Measurements from ENCODE around the gene SOCS1.
A peak's percentile ranks its signal among the peaks of the same experiment; 100 is the strongest.

Gene SOCS1

GRCh38 chr16:11264155-11264832 lies 8.3 kb upstream of the SOCS1 start:
- Histone ChIP-seq H3K9me3 (ENCODE audit: control insufficient read depth, insufficient read depth, low read length) (no peaks in the 10 kb centered on the region), H3K9me2 (replicated peaks; ENCODE audit: control insufficient read depth, low read length) (no peaks in the 10 kb centered on the region), H3K27me3 (ENCODE audit: control insufficient read depth, low read length) (no peaks in the 10 kb centered on the region), H3K79me2 (ENCODE audit: control insufficient read depth, low read length) (no peaks in the 10 kb centered on the region), H3K4me2 (ENCODE audit: low read length) (peak overlapping the region; percentile 45), H3K4me3 (ENCODE audit: low read length) (peak overlapping the region; percentile 14), H4K20me1 (ENCODE audit: control insufficient read depth, insufficient read depth, low read depth, low read length) (no peaks in the 10 kb centered on the region), H3K36me3 (ENCODE audit: control insufficient read depth, low read length) (no peaks in the 10 kb centered on the region), H3K4me1 (ENCODE audit: control insufficient read depth, low read length) (peaks cover 22% of the 10 kb centered on the region), H3K27ac (ENCODE audit: low read depth, low read length) (no peak overlapping the region), H3F3A (ENCODE audit: control insufficient read depth, insufficient read depth) (no peaks in the 10 kb centered on the region)
- TF ChIP-seq EZH2phosphoT487 (IDR thresholded peaks at IDR 0.05; ENCODE audit: borderline replicate concordance, low read length), result no peak
- TF ChIP-seq CTCF (IDR thresholded peaks at IDR 0.05; ENCODE audit: low read depth, low read length, poor library complexity, severe bottlenecking), result no peak

DNA sequence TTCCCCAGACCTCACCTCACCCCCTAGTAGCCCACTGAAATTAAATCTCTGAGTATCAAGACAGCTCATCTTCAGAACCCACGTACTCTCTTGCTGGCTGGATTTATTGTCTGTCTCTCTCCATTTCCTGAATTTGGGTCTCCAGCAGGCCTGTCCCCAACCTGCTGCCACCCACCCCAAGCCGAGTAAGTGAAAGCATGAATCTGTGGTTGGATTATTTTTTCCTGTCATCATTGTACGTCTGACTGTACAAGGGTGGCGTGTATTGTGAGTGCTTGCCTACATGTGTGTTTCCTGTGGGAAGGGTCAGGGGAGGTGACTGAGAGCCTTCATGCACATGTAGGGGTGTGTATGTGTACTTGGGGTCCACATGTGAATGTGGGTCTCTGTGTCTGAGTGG lies 7.7 kb upstream of the SOCS1 start:
- Histone ChIP-seq H3K36me3 (ENCODE audit: control insufficient read depth, low read length) (no peaks in the 10 kb centered on the region), H3K4me3 (ENCODE audit: low read length) (peak overlapping the region; percentile 14), H3K4me1 (ENCODE audit: control insufficient read depth, low read length) (peaks cover 25% of the 10 kb centered on the region), H3K9me3 (ENCODE audit: control insufficient read depth, insufficient read depth, low read length) (no peaks in the 10 kb centered on the region), H3K9me2 (replicated peaks; ENCODE audit: control insufficient read depth, low read length) (no peaks in the 10 kb centered on the region), H3K4me2 (ENCODE audit: low read length) (peak overlapping the region; percentile 45), H4K20me1 (ENCODE audit: control insufficient read depth, insufficient read depth, low read depth, low read length) (no peaks in the 10 kb centered on the region), H3F3A (ENCODE audit: control insufficient read depth, insufficient read depth) (no peaks in the 10 kb centered on the region), H3K79me2 (ENCODE audit: control insufficient read depth, low read length) (no peaks in the 10 kb centered on the region), H3K27ac (ENCODE audit: low read depth, low read length) (no peak overlapping the region), H3K27me3 (ENCODE audit: control insufficient read depth, low read length) (peaks cover 3% of the 10 kb centered on the region)
- TF ChIP-seq EZH2phosphoT487 (IDR thresholded peaks at IDR 0.05; ENCODE audit: borderline replicate concordance, low read length) (no peak), CTCF (IDR thresholded peaks at IDR 0.05; ENCODE audit: low read depth, low read length, poor library complexity, severe bottlenecking) (no peak)

- Histone ChIP-seq H3K36me3 (ENCODE audit: control insufficient read depth, low read length) (no peaks in the 10 kb centered on the region), H3K27ac (ENCODE audit: low read depth, low read length) (no peak overlapping the region), H3K4me1 (ENCODE audit: control insufficient read depth, low read length) (peaks cover 33% of the 10 kb centered on the region), H3K9me2 (replicated peaks; ENCODE audit: control insufficient read depth, low read length) (no peaks in the 10 kb centered on the region), H3K4me3 (ENCODE audit: low read length) (no peak overlapping the region), H3K79me2 (ENCODE audit: control insufficient read depth, low read length) (no peaks in the 10 kb centered on the region), H3K4me2 (ENCODE audit: low read length) (no peak overlapping the region), H3K27me3 (ENCODE audit: control insufficient read depth, low read length) (peaks cover 4% of the 10 kb centered on the region), H3F3A (ENCODE audit: control insufficient read depth, insufficient read depth) (no peaks in the 10 kb centered on the region; the same call in 1 of the 2 replicates), H4K20me1 (ENCODE audit: control insufficient read depth, insufficient read depth, low read depth, low read length) (no peaks in the 10 kb centered on the region), H3K9me3 (ENCODE audit: control insufficient read depth, insufficient read depth, low read length) (no peaks in the 10 kb centered on the region)
- no peak for TF ChIP-seq CTCF (IDR thresholded peaks at IDR 0.05; ENCODE audit: low read depth, low read length, poor library complexity, severe bottlenecking)
- TF ChIP-seq EZH2phosphoT487 (IDR thresholded peaks at IDR 0.05; ENCODE audit: borderline replicate concordance, low read length), result no peak
Measured at GRCh38 chr16:11262915-11263314, 6.9 kb upstream of the SOCS1 start.
